Right ventricle myocardium inferior (tissue), 1 donor: ENCODE data around the gene KDM8. TPM values are rescaled to one million over a fixed set of nuclear protein-coding genes. Genes with fewer than 3 reads are reported as not detected.
A peak's percentile ranks its signal among the peaks of the same experiment; 100 is the strongest.

Source experiments
- ATAC-seq: fragments of 200-7000 bp; cut with Tn5 transposase; one replicate; pipeline ENCODE4 v1.9.1; 2020; ENCODE audit warnings: mild to moderate bottlenecking, moderate library complexity
- DNase-seq: peaks from one replicate; pipeline ENCODE4 v3.0.0; 2021; ENCODE audit errors: missing footprints
- intact Hi-C: fragments of 100-400 bp; cut with DNase I; formaldehyde crosslinking; loops from one replicate; pipeline ENCODE4 v1.11.0; 2022
- long read RNA-seq: library from polyadenylated mRNA; unstranded; transcript quantifications from one replicate; pipeline ENCODE4 v2.0.0, GENCODE V29; 2021
- total RNA-seq: library from RNA; stranded (reverse); fragmentation: NEBNext Ultra II Directional; extraction: Animal tissue kit (Norgen Biotek cat#: 25700); gene quantifications from one replicate; pipeline ENCODE4 v1.2.1, GENCODE V29; 2021
- donor health status: DM: no; HTN: yes; CAD: no; lungs with severe emphysema.

Gene KDM8
- 3.5 TPM for total RNA-seq
- long read RNA-seq, partial matches to known transcripts: 0 of 2 reads
- long read RNA-seq, other reads (novel, unspliced or antisense): 1 of 2 reads

- ATAC-seq: peak; percentile 98
- peak; percentile 100 for DNase-seq
- intact Hi-C loops: loop anchor here (2.0 to 10.0 kb wide), 3 partner anchors 19 to 251 kb away; partner anchors contain the start of gene NSMCE1
Measured at GRCh38 chr16:27203507-27204311, at the start of gene KDM8. TSS of gene KDM8 (plus strand) at chr16:27203526. CDS start at chr16:27210124, 6,598 bp downstream.

- ATAC-seq (peak; percentile 63), DNase-seq (peak; percentile 77)
- intact Hi-C loops: loop anchor here (1.0 kb wide), 1 partner anchor 302 kb away; no protein-coding TSS in a partner anchor
Measured at GRCh38 chr16:27154705-27155521, 48.4 kb upstream of the KDM8 start.

GRCh38 chr16:27156579-27156978, 46.7 kb upstream of the KDM8 start:
- DNase-seq (no peak), ATAC-seq (no peak)
- intact Hi-C loops: no loop called here

- intact Hi-C loops: no loop called here
- ATAC-seq (no peak), DNase-seq (no peak)
Measured at GRCh38 chr16:27161398-27161797, 41.9 kb upstream of the KDM8 start.

- DNase-seq: no peak
- ATAC-seq: peak; percentile 70
- intact Hi-C loops: no loop called here
Measured at GRCh38 chr16:27164352-27164751, 39.0 kb upstream of the KDM8 start.

- no peak for DNase-seq
- no peak for ATAC-seq
- intact Hi-C loops: no loop called here
Measured at GRCh38 chr16:27165576-27165975, 37.8 kb upstream of the KDM8 start.

GRCh38 chr16:27168790-27169189, 34.5 kb upstream of the KDM8 start:
- ATAC-seq (no peak), DNase-seq (no peak)
- intact Hi-C loops: no loop called here

- no peak for ATAC-seq
Measured at GRCh38 chr16:27169511-27170071, 33.7 kb upstream of the KDM8 start.

GRCh38 chr16:27171584-27171983, 31.7 kb upstream of the KDM8 start:
- no peak for ATAC-seq
- intact Hi-C loops: no loop called here

More at GRCh38 chr16:27169511-27170071, 33.7 kb upstream of the KDM8 start:
- intact Hi-C loops: no loop called here
- no peak for DNase-seq

GRCh38 chr16:27174007-27174406, 29.3 kb upstream of the KDM8 start:
- no peak for ATAC-seq
- DNase-seq: no peak
- intact Hi-C loops: no loop called here

More at GRCh38 chr16:27171584-27171983, 31.7 kb upstream of the KDM8 start:
- DNase-seq: no peak

- intact Hi-C loops: no loop called here
- DNase-seq (no peak), ATAC-seq (no peak)
Measured at GRCh38 chr16:27174798-27175197, 28.5 kb upstream of the KDM8 start.

- DNase-seq (no peak), ATAC-seq (no peak)
- intact Hi-C loops: no loop called here
Measured at GRCh38 chr16:27175888-27176287, 27.4 kb upstream of the KDM8 start.

GRCh38 chr16:27177031-27177774, 26.1 kb upstream of the KDM8 start:
- ATAC-seq (no peak), DNase-seq (no peak)
- intact Hi-C loops: no loop called here

- ATAC-seq (peak; percentile 97), DNase-seq (peak; percentile 93)
- intact Hi-C loops: loop anchor here (2.0 kb wide), 2 partner anchors 189 to 277 kb away; no protein-coding TSS in a partner anchor
Measured at GRCh38 chr16:27179500-27180072, 23.7 kb upstream of the KDM8 start.

- DNase-seq (no peak), ATAC-seq (no peak)
- intact Hi-C loops: loop anchor here (2.0 kb wide), 1 partner anchor 188 kb away; no protein-coding TSS in a partner anchor
Measured at GRCh38 chr16:27181019-27181790, 22.1 kb upstream of the KDM8 start.

- intact Hi-C loops: no loop called here
- ATAC-seq (no peak), DNase-seq (no peak)
Measured at GRCh38 chr16:27182906-27183405, 20.4 kb upstream of the KDM8 start.

- DNase-seq: no peak
- intact Hi-C loops: no loop called here
- ATAC-seq: no peak
Measured at GRCh38 chr16:27185776-27186130, 17.6 kb upstream of the KDM8 start.
